ENCODE measurements around the gene NT5C2.

NT5C2 gene

DNA sequence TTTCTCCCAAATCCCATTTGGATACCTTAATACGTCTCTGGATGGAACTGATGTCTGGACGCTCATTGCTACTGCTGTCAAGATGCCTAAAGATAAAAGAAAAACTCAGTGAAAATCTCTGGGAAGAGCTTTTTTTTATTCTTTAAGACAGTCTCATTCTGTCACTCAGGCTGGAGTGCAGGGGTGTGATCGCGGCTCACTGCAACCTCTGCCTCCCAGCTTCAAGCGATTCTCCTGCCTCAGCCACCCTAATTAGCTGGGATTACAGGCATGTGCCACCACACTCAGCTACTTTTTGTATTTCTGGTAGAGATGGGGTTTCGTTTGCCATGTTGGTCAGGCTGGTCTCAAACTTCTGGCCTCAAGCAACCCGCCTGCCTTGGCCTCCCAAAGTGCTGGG is 102.2 kb downstream of the NT5C2 start:
- Histone ChIP-seq H3K4me3 (ENCODE audit: low read depth, low read length) (no peak overlapping the region), H3K9me3 (no peaks in the 10 kb centered on the region), H3K36me3 (peaks cover 29% of the 10 kb centered on the region), H3K27me3 (no peaks in the 10 kb centered on the region), H3K4me1 (no peaks in the 10 kb centered on the region)
- no peak for DNase-seq
- TF ChIP-seq, protein P1, sequence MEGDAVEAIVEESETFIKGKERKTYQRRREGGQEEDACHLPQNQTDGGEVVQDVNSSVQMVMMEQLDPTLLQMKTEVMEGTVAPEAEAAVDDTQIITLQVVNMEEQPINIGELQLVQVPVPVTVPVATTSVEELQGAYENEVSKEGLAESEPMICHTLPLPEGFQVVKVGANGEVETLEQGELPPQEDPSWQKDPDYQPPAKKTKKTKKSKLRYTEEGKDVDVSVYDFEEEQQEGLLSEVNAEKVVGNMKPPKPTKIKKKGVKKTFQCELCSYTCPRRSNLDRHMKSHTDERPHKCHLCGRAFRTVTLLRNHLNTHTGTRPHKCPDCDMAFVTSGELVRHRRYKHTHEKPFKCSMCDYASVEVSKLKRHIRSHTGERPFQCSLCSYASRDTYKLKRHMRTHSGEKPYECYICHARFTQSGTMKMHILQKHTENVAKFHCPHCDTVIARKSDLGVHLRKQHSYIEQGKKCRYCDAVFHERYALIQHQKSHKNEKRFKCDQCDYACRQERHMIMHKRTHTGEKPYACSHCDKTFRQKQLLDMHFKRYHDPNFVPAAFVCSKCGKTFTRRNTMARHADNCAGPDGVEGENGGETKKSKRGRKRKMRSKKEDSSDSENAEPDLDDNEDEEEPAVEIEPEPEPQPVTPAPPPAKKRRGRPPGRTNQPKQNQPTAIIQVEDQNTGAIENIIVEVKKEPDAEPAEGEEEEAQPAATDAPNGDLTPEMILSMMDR (IDR thresholded peaks at IDR 0.05; ENCODE audit: low read depth, low read length), result no peak

DNA sequence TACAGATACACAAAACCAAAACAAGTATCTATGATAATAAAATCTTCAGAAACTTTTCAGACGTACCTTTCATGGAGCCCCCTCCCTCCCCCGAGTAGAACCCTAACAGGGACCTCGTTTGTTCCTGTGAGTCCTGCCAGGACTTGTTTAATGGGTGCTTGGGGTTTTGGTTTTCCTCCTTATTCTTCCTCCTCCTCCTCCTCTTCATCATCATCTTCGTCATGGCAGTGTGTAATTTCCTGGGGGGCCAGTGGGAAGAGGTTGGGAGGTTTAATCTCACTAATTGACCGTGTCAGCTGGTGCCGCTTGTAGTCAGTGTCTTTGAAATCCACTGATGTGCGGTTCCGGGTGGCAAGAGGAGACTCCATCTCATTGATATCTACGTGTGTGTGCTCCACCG is 103.6 kb downstream of the NT5C2 start:
- Histone ChIP-seq H3K27me3 (no peaks in the 10 kb centered on the region), H3K4me3 (ENCODE audit: low read depth, low read length) (no peak overlapping the region), H3K4me1 (no peaks in the 10 kb centered on the region), H3K36me3 (peaks cover 34% of the 10 kb centered on the region), H3K9me3 (no peaks in the 10 kb centered on the region)
- TF ChIP-seq, protein P1 (IDR thresholded peaks at IDR 0.05; ENCODE audit: low read depth, low read length), result no peak
- DNase-seq, result no peak

DNA sequence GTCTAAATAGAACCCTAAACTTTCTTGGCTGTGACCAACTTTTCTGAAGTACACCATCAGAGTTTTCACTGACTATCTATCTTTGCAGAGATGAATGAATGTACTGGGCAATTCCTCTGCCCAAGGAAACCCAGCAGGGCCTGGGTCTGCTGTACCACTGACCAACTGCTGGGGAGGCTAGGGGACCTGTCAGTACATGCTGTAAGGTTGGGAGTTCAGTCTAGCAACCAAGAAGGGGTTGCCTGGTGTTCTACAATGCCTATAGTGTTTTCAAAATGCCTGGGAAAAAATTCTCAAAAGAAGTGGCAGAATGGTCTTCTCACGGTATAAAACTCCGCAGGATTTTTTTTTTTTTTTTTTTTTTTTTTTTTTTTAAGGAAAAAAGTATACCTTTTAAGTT is 106.3 kb downstream of the NT5C2 start:
- H3K4me3 ChIP-seq (ENCODE audit: low read depth, low read length), result no peak overlapping the region
- H3K4me1 ChIP-seq, result no peaks in the 10 kb centered on the region
- H3K36me3 ChIP-seq, result peaks cover 21% of the 10 kb centered on the region
- no peak for DNase-seq
- TF ChIP-seq, protein P1 (IDR thresholded peaks at IDR 0.05; ENCODE audit: low read depth, low read length), result no peak
- no peaks in the 10 kb centered on the region for H3K9me3 ChIP-seq
- no peaks in the 10 kb centered on the region for H3K27me3 ChIP-seq

DNA sequence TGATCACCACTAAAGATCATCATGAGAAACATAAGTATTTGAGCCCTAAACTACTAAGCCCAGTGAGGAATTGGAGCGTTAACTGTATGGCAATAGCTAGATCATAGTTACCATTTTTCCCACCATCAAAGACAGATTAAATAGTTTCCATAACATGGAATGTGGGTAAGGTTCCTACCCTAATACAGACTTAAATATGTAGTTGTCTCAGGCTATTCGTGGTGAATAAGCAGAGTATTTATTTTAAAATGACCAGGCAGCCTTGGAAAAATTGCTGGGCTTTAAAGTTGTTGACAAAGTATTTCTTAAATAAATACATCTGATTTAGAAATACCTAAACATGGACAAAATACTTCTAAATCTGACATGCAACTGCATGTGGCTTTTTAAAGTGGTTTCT is 106.8 kb downstream of the NT5C2 start:
- Histone ChIP-seq H3K4me1 (no peaks in the 10 kb centered on the region), H3K4me3 (ENCODE audit: low read depth, low read length) (no peak overlapping the region), H3K9me3 (no peaks in the 10 kb centered on the region), H3K27me3 (no peaks in the 10 kb centered on the region), H3K36me3 (peaks cover 21% of the 10 kb centered on the region)
- DNase-seq, result no peak
- TF ChIP-seq, protein P1 (IDR thresholded peaks at IDR 0.05; ENCODE audit: low read depth, low read length), result no peak

DNA sequence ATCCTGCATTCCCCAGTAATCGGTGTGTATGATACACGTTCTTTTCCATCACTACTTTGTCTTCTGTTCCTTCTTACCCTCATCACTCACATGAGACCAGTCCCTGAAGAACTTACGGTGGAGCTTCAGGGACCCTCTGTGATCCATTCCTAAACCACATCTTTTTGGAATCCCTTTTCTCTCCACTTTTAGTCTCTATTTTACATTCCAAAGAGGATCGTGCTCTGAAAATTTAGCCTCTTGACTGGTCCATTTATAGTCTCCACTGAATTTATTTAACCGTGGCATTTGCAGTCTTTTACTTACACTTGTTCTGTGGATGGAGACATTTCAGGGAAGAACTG is 109.1 kb downstream of the NT5C2 start:
- peaks cover 8% of the 10 kb centered on the region for H3K36me3 ChIP-seq
- TF ChIP-seq, protein P1 (IDR thresholded peaks at IDR 0.05; ENCODE audit: low read depth, low read length), result no peak

DNA sequence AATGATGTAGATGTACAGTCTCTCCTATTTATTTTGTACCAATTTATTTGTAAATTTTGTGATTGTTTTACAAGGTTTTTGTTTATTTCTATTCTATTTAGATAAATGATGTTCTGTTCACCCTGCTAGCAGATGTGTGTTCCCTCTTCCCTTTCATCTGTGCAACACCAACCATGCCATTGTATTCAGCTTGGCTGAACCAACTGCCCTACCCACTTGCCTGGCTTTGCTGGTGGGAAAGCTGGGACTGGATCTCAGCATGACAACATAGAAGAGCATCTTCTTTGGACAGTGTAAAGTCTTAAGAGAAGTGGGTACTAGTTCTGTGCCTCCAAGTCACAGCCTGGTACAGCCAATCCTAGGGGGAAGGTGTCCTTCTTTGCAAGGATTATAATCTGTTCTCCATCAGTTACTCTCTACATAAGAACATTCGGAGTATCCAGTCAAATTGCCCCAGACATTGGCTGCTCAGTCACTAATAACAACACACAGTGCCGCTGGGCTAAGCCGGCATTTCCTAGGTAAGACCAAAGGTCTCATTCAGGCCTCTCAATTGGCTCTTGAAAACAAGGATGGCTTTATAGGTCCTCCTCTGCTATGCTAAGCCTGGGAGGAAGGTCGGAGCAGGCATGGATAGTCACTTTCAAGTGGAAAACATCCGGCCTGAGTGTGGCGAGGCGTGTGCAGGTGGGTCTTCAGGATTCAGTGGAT is 109.7 kb downstream of the NT5C2 start:
- TF ChIP-seq, protein P1 (IDR thresholded peaks at IDR 0.05; ENCODE audit: low read depth, low read length), result no peak

More for the DNA sequence above, 109.1 kb downstream of the NT5C2 start:
- no peaks in the 10 kb centered on the region for H3K9me3 ChIP-seq
- no peak for DNase-seq
- H3K4me1 ChIP-seq, result no peaks in the 10 kb centered on the region
- no peaks in the 10 kb centered on the region for H3K27me3 ChIP-seq
- H3K4me3 ChIP-seq (ENCODE audit: low read depth, low read length), result no peak overlapping the region

More for the DNA sequence above, 109.7 kb downstream of the NT5C2 start:
- no peak for DNase-seq
- H3K4me1 ChIP-seq, result no peaks in the 10 kb centered on the region
- H3K27me3 ChIP-seq, result no peaks in the 10 kb centered on the region
- H3K9me3 ChIP-seq, result no peaks in the 10 kb centered on the region
- H3K36me3 ChIP-seq, result peaks cover 5% of the 10 kb centered on the region
- no peak overlapping the region for H3K4me3 ChIP-seq (ENCODE audit: low read depth, low read length)

All from BE2C (cell line).